ENCODE measurements around the gene KCNK3. TPM values are rescaled to one million over a fixed set of nuclear protein-coding genes. Genes with fewer than 3 reads are reported as not detected.

Gene KCNK3
- total RNA-seq, 1 experiment from 2014 or later = 0.09 TPM

DNA sequence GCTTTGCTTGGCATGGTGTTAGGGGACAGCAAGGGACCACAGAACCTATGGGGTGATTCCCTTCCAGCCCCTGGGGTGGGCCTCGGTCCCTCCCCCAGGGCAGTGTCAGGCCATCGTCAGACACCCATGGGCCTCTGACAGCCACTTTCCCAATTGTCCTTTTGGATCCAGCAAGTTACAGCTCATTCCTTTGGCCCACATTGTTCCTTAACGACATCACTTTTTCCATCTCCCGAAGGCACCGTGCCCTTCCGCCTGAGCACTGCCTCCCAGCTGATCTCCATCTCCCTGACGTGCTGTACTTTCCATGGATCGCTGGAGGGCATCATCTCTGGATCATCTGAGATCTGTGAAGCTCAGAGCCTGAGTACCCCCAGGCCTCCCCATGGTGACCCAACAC is 10.4 kb upstream of the KCNK3 start:
- H2BK5ac ChIP-seq (ENCODE audit: insufficient read length, low read length) = no peak overlapping the region
- no peaks in the 10 kb centered on the region for H3K23me2 ChIP-seq (ENCODE audit: insufficient read length, low read depth, low read length, poor library complexity, severe bottlenecking)
- H2BK12ac ChIP-seq (ENCODE audit: insufficient read length, low read depth, low read length) = no peak overlapping the region
- H3K4me1 ChIP-seq (ENCODE audit: insufficient read depth, low read length) = no peaks in the 10 kb centered on the region
- H4K8ac ChIP-seq (replicated peaks; ENCODE audit: insufficient read length, low read depth, low read length) = no peak overlapping the region
- no peak for DNase-seq
- no peaks in the 10 kb centered on the region for H3K27me3 ChIP-seq (ENCODE audit: insufficient read depth, low read length)
- no peak overlapping the region for H3K56ac ChIP-seq (ENCODE audit: insufficient read length, low read depth, low read length)
- no peak overlapping the region for H3K27ac ChIP-seq (ENCODE audit: insufficient read length, low read depth, low read length)
- no peak overlapping the region for H2AK5ac ChIP-seq (ENCODE audit: insufficient read length, low read length)
- Mint-ChIP-seq H3K36me3 (ENCODE audit: insufficient read depth in 1 of 3, low read depth in 3 of 3) (peaks cover 0 to 7% (median 7%) of the 10 kb centered on the region in 3 experiments; a peak in 3 of 7 replicates), H3K9me3 (peaks cover 8 to 12% of the 10 kb centered on the region in 2 experiments; a peak in 3 of 5 replicates), H3K4me3 (no peak overlapping the region; a peak in 1 of 5 replicates), H3K4me1 (peaks cover 13 to 14% of the 10 kb centered on the region in 2 experiments), H3K27me3 (ENCODE audit: low read depth) (peaks cover 68% of the 10 kb centered on the region), H3K27ac (no peak overlapping the region; a peak in 1 of 7 replicates)
- no peak overlapping the region for H4K5ac ChIP-seq (ENCODE audit: insufficient read length, low read depth, low read length)
- H3K4ac ChIP-seq (ENCODE audit: low read depth, low read length) = no peak overlapping the region
- no peak overlapping the region for H2AFZ ChIP-seq (ENCODE audit: low read length)
- H3K9me3 ChIP-seq (ENCODE audit: control insufficient read depth, low read depth, low read length) = no peaks in the 10 kb centered on the region
- H3K18ac ChIP-seq (ENCODE audit: insufficient read length, low read depth, low read length) = no peak overlapping the region
- H4K20me1 ChIP-seq (ENCODE audit: control insufficient read depth, insufficient read depth, insufficient read length) = no peaks in the 10 kb centered on the region
- H2BK20ac ChIP-seq (ENCODE audit: low read depth, low read length, poor library complexity, severe bottlenecking) = no peak overlapping the region
- H3T11ph ChIP-seq (ENCODE audit: low read length) = no peak overlapping the region
- no peaks in the 10 kb centered on the region for H3K79me1 ChIP-seq (ENCODE audit: insufficient read depth, low read depth, low read length, poor library complexity, severe bottlenecking)
- H2BK15ac ChIP-seq (ENCODE audit: low read depth, low read length) = no peak overlapping the region
- H3K79me2 ChIP-seq (ENCODE audit: insufficient read depth, low read length) = no peaks in the 10 kb centered on the region
- no peak overlapping the region for H3K14ac ChIP-seq (ENCODE audit: insufficient read depth, low read length)
- no peak overlapping the region for H4K91ac ChIP-seq (ENCODE audit: insufficient read length, low read depth, low read length)
- H2BK120ac ChIP-seq (ENCODE audit: low read depth, low read length, poor library complexity, severe bottlenecking) = no peak overlapping the region
- H3K23ac ChIP-seq (ENCODE audit: insufficient read length, low read depth, low read length) = no peak overlapping the region
- no peak overlapping the region for H3K9ac ChIP-seq (ENCODE audit: extremely low read depth, insufficient read length, low read length)
- H3K4me2 ChIP-seq (ENCODE audit: insufficient read depth, insufficient read length, low read length) = no peak overlapping the region
- TF ChIP-seq, protein P1, sequence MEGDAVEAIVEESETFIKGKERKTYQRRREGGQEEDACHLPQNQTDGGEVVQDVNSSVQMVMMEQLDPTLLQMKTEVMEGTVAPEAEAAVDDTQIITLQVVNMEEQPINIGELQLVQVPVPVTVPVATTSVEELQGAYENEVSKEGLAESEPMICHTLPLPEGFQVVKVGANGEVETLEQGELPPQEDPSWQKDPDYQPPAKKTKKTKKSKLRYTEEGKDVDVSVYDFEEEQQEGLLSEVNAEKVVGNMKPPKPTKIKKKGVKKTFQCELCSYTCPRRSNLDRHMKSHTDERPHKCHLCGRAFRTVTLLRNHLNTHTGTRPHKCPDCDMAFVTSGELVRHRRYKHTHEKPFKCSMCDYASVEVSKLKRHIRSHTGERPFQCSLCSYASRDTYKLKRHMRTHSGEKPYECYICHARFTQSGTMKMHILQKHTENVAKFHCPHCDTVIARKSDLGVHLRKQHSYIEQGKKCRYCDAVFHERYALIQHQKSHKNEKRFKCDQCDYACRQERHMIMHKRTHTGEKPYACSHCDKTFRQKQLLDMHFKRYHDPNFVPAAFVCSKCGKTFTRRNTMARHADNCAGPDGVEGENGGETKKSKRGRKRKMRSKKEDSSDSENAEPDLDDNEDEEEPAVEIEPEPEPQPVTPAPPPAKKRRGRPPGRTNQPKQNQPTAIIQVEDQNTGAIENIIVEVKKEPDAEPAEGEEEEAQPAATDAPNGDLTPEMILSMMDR (conservative IDR thresholded peaks at IDR 0.05) = no peak
- WGBS (ENCODE audit: extremely low coverage, insufficient read length, low lambda C conversion rate) = no CpG with 5 or more reads among the region's 8 CpGs

Data from H9 (cell line).